HG03460 (cell line): ENCODE results near the gene TTC27.
"Not testable (repeated sequence)": the region's sequence is repeated elsewhere in the genome, so short reads cannot be mapped to it uniquely, and the experiment has no call there.

Experiments used
- ATAC-seq: cut with Tn5 transposase; IDR thresholded peaks from one replicate; pipeline ENCODE4 v1.9.1; 2021; ENCODE audit not compliant: unreplicated experiment

Gene TTC27

DNA sequence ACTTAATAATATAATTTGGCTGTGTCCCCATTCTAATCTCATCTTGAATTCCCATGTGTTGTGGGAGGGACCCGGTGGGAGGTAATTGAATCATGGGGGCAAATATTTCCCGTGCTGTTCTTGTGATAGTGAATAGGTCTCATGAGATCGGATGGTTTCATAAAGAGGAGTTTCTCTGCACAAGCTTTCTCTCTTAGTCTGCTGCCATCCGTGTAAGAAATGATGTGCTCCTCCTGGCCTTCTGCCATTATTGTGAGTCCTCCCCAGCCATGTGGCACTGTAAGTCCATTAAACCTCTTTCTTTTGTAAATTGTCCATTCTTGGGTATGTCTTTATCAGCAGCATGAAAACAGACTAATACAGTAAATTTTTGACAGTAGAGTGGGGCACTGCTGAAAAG lies 216.4 kb downstream of the TTC27 start:
- no peak for ATAC-seq

DNA sequence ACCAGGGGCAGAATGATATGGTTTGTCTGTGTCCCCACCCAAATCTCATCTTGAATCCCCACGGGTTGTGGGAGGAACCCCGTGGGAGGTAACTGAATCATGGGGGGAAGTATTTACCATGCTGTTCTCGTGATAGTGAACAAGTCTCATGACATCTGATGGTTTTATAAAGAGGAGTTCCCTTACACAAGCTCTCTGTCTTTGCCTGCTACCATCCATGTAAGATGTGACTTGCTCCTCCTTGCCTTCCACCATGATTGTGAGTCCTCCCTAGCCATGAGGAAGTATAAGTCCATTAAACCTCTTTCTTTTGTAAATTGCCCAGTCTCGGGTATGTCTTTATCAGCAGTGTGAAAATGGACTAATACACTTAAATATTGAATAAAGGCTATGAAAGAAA lies 218.4 kb downstream of the TTC27 start:
- ATAC-seq = not testable (repeated sequence)

DNA sequence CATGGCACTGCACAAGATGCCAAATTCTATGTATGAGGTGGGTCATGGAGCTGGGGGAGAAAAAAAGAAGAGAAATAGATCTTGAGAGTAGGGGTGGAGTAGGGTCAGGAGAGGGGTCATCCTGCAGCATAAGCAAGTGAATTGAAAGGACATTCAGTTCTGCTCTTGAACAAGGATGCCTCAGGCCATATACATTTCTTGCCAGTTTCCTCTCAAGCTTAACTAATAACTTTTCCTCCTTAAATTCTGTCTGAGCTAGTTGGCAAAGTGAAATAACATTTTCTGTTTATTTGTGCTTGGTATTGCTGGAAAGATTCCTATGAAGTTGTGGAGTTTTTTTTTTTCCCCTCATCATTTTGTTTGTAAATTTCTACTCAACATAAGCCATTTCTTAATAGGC lies 219.9 kb downstream of the TTC27 start:
- ATAC-seq = no peak

DNA sequence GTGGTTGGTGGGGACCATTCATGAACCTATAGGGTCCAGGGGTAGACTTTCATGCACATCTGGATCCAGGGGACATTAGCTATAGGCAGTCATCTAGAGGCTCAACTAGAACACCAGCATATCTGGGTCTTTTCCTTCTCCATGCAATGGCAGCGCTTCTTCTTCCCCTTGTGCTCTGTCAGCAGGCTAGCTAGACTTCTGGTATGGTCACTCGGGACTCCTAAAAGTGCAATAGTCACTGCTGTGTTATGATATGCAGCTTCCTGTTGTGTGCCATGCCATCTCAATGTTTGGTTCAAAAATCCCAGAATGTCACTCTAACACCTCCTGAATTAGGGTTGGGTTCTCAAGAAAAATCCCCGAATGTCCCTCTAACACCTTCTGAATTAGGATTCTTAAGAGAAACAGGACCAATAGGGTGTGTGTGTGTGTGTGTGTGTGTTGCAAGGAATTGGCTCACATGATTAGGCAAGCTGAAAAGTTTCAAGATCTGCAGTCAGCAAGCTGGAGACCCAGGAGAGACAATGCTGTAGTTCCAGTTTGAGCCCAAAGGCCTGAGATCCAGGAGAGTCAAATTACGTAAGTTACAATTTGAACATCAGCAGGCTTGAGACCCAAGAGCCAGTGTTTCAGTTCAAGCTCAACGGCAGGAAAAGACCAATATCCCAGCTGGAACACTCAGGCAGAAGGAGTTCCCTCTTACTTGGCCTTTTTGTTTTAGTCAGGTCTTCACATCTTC lies 221.8 kb downstream of the TTC27 start:
- ATAC-seq = no peak

DNA sequence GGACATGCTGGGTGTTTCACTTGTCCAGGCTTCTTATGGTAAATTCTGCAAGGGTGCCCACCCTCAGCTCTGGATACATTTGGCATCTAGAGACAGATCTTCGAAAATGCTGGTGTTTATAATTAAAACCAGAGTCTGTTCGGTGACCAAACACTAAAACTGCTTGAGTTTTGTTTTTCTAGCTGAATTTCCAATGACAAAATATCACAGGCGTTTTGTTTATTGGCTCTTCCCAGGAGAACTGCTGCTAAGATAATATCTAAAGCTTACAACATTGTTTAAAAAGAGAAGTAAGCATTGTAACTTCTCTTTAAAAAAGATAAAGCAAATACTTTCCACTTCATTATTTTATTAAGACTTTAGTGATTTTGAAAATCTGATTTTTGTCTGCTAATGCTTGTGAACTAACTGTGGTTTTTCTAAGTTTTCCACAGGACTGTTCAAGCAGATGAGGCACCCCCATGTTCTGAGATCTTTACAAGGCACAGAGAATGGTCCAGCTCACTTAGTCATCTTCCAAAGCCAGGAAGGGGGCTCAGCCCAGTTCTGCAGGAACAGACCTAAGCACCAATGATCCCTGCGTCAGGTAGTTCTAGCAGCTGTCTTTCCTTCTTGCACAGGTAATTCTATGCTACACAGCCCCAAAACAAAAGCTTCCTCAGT lies 224.1 kb downstream of the TTC27 start:
- ATAC-seq = no peak

DNA sequence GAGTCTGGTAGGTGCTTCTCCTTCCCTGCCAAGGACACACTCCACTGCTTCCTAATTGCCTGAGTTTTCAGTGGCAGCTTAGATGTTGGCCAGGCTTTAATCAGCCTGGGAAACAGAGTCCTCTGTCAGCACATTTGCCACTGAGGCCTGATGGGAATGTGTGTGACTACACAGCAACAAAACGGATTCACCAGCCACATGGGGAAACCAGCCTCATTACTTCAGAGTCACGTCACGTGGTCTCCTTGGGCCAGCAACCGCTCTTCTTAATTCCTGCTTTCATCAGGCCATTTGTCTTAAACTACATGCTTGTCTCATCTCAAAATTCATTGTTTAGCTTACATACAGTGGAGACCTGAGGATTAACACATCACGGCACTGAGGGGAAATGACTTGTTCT lies 225.0 kb downstream of the TTC27 start:
- no peak for ATAC-seq

DNA sequence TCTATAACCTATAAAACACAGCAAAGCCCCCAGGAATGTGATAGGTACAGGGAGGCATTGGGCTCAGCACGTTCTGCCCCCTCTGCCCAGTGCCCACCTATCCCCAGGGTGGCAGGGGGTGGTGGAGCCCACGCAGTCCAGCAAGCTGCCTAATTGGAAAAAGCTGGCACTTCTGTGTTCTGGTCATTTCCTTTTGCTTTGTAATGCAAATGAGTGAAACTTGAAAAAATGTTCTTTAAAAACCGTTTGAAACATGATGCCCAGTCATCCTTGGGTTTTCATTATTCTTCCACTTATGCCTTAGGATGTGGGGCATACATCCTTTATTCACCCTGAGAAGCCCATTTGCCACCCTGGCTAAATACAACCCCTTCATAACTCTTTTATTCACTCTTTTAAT lies 229.0 kb downstream of the TTC27 start:
- ATAC-seq = no peak

DNA sequence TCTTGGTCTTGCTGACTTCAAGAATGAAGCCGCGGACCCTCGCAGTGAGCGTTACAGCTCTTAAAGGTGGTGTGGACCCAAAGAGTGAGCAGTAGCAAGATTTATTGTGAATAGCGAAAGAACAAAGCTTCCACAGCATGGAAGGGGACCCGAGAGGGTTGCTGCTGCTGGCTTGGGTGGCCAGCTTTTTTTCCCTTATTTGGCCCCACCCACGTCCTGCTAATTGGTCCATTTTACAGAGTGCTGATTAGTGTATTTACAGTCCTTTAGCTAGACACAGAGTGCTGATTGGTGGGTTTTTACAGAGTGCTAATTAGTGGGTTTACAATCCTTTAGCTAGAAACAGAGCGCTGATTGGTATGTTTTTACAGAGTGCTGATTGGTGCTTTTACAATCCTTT lies 230.9 kb downstream of the TTC27 start:
- no peak for ATAC-seq

DNA sequence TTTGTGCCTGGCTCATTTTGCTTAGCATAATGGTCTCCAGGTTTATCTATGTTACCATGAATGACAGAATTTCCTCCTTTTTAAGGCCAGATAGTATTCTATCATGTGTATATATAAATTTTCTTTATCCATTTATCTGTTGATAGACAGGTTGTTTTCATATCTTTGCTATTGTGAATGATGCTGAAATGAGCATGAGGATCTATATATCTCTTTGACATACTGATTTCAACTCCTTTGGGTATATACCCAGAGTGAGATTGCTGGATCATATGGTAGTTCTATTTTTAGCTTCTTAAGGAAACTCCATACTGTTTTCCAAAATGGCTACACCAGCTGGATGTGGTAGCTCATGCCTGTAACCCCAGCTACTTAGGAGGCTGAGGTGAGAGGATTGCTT lies 232.5 kb downstream of the TTC27 start:
- no peak for ATAC-seq

DNA sequence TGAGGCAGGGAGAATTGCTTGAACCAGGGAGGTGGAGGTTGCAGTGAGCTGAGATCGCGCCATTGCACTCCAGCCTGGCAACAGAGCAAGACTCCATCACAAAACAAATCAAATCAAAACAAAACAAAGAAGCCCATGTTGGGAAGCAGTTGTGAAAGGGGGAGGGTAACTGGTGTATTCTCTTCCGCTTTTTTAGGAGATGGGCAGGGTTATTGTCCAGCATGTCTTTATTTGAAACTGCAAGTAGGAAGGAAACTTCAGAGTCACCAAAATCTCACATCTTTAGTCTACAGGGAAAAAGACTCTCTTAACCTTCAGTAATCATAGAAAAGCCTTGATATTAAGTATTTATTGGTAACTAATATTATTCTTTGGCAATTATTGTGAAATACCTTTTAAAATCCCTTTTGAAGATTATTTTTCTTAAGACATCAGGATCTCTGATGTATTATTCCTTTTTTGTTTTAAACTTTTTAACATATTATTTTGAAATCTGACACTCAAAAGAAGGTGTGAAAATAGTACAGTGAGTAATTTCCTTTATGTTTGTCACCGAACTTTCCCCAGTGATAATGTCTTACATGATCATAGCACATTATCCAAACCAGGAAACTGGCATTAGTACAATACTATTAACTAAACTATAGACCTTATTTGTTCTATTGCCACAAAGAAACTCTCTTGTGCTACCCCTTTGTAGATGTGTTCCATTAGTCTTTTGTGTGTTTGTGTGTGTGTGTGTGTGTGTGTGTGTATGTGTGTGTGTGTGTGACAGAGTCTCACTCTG lies 234.6 kb downstream of the TTC27 start:
- no peak for ATAC-seq

DNA sequence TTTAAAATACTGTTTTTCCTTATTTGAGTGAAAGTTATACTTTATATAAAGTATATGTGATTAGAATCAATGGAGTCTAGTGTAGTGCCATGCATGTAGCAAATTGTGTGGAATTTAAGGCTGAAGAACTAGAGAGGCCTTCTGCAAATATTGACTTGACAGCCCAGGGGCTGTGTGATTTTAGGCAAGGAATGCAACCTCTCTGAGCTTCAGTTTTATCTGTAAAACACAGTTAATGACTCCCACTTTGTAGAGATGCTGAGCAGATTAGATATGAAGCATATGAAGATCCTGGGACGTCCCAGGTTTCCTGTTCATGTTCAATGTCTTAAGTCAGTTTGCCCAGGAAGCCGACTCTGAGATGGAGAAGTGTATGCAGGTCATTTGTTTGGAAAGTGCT lies 235.5 kb downstream of the TTC27 start:
- ATAC-seq = no peak

DNA sequence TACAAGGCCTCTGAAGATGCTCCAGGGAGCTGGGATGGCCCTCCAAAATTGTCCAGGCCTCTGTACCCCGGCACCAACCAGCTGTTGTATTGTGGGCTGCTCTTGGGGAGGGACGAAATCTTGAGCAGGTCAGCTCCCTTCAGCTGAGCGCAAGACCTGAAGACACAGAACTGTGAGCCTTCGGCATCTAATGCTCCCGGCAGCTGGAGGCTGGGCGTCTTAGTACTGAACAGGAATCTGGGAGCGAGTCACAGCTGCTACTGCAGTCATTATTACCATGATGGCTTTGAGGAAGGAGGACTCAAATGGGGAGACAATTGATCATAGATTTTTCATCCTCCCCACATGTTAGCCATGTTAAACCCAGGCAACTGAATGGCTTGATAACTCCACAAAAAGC lies 236.0 kb downstream of the TTC27 start:
- ATAC-seq = no peak

DNA sequence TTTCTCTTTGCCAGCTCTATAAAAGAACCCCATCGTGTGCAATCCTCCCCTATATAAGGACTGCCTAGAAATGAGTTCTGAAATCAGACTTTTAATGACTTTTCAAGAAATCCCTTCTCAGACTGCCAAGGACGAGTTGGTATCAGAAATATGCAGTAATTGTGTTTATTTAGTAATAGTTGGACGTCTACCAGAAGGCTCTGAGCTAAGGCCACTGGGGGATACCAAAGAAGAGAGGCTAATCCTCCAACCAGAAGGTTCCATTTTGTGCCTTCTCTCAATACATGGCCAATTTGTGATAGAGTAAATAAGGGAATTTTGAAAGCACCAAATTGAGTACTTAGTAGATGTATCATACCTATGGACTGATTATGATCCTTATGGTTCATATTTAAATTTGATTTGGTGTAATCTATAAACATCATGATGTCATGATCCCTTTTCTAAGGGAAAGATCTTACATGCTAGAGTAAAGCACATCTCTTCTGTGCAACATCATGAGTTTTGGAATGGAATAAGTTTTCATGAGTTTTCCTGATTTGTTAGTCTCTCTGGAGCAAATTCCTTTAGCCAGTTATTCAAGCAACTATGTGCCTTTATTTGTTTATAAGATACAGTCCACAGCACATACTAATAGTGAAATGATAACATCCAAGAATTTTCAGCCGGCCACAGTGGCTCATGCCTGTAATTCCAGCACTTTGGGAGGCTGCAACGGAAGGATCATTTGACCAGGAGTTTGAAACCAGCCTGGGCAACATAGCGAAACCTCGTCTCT lies 236.7 kb downstream of the TTC27 start:
- no peak for ATAC-seq

DNA sequence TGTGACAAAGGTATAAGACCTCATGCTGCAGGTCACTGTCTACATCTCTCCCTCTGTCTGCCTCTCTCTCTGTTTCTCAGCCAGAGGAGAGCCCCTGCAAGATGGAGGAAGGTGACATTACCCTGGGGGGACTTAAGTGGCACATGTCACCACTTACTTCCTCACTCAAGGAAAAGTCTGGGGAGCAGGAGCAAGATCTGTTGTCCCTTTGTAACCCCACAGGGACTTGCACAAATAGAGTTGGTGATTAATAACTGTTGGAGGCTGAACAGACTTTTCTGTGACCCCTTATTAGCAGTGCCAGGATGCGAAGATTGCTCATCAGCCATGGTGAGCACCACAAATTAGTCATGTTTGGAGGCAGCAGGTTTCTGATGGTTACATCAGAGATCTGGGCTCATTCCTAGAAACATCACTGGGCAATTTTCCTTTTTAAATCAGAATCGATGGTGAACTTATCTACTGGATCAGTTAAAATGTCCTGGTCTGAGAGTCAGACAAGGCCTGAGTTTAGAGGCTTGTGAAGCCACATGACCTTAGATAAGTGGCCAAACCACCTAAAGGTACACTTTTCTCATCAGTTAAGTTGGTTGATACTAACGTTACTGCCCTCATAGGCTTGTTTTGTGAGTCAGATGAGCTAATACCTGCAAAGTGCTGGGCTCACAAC lies 237.7 kb downstream of the TTC27 start:
- no peak for ATAC-seq

DNA sequence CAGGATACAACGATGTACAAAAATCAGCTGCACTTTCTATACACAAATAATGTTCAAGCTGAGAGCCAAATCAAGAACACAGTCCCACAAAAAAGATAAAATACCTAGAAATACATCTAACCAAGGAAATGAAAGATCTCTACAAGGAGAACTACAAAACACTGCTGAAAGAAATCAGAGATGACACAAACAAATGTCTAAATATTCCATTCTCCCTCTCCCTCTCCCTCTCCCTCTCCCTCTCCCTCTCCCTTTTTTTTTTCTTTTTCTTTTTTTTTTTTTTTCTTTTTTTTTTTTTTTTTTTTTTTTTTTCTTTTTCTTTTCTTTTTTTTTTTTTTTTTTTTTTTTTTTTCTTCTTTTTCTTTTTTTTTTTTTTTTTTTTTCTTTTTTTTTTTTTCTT lies 238.6 kb downstream of the TTC27 start:
- not testable (repeated sequence) for ATAC-seq
